ENCODE measurements around the gene C1orf226.

DNA sequence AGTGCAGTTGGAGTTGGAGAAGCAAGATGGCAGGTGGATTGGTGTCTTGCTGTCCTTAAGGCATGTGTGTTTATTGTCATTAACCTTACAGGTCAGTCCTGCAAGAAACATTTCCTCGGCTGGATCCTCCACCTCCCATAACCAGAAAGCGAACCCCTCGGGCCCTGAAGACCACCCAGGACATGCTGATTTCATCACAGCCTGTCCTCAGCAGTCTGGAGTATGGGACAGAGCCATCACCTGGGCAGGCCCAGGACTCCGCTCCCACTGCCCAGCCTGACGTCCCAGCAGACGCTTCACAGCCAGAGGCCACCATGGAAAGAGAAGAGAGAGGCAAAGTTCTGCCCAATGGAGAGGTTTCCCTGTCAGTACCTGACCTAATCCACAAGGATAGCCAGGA is 1.6 kb downstream of the C1orf226 start:
- no peak for TF ChIP-seq POLR2A (IDR thresholded peaks at IDR 0.05)
- TF ChIP-seq, protein P1, sequence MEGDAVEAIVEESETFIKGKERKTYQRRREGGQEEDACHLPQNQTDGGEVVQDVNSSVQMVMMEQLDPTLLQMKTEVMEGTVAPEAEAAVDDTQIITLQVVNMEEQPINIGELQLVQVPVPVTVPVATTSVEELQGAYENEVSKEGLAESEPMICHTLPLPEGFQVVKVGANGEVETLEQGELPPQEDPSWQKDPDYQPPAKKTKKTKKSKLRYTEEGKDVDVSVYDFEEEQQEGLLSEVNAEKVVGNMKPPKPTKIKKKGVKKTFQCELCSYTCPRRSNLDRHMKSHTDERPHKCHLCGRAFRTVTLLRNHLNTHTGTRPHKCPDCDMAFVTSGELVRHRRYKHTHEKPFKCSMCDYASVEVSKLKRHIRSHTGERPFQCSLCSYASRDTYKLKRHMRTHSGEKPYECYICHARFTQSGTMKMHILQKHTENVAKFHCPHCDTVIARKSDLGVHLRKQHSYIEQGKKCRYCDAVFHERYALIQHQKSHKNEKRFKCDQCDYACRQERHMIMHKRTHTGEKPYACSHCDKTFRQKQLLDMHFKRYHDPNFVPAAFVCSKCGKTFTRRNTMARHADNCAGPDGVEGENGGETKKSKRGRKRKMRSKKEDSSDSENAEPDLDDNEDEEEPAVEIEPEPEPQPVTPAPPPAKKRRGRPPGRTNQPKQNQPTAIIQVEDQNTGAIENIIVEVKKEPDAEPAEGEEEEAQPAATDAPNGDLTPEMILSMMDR (IDR thresholded peaks at IDR 0.05 in 4 of 5, conservative IDR thresholded peaks at IDR 0.05 in 1 of 5), result no peak

All from gastrocnemius medialis (tissue), 4 donors.